ENCODE results near the gene CNN2. TPM values are rescaled to one million over a fixed set of nuclear protein-coding genes. Genes with fewer than 3 reads are reported as not detected.
A peak's percentile ranks its signal among the peaks of the same experiment; 100 is the strongest.

CNN2 gene
- total RNA-seq, 1 donor from 2014 or later: 94.0 TPM

DNA sequence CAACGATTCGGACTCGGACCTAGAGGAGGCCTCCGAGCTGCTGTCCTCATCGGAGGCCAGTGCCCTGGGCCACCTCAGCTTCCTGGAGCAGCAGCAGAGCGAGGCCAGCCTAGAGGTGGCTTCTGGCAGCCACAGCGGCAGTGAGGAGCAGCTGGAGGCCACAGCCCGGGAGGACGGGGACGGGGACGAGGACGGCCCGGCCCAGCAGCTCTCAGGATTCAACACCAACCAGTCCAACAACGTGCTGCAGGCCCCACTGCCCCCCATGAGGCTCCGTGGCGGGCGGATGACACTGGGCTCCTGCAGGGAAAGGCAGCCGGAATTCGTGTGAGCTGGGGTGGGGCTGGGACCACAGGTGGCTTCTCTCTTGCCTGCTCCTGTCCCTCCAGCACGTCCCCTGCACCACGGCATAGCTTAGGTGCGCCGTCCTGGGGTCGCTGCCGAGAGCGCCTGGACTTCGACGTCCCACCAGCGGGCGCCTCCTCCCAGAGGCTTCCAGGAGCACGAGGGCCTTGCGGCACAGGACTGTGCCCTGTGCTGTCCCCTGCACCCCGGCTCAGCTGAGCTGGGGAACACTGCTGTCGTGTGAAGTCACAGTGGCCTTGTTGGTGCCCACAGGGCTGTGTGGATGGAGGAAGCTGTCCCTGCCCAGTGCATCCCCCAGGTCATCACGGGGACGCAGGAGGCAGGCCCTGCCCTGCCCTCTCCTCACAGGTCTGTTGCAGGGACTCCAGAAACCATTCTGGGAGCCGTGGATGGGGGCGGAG lies 59.5 kb downstream of the CNN2 start:
- no peak for ATAC-seq
- peak; percentile 30 for DNase-seq
- intact Hi-C loops (cut with micrococcal nuclease): no loop called here

DNA sequence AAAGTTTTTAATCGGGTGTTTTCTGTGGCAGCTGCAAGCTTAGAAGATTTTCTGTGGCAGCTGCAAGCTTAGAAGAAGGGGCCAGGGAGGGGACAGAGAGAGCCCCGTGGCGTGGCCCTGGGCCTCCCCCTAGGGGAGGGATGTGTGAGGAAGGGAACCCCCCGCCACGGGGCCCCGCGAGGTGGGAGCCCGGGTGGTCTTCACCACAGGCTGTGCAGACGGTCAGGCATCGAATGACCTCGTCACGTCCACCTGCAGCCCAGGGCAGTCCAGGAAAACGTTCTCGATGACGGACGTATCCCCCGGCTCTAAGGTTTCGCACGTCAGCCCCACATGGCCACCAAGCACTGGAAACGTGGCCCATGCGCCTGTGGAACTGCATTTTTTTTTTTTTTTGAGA lies 60.2 kb downstream of the CNN2 start:
- ATAC-seq (no peak), DNase-seq (no peak)
- intact Hi-C loops (cut with micrococcal nuclease): no loop called here

DNA sequence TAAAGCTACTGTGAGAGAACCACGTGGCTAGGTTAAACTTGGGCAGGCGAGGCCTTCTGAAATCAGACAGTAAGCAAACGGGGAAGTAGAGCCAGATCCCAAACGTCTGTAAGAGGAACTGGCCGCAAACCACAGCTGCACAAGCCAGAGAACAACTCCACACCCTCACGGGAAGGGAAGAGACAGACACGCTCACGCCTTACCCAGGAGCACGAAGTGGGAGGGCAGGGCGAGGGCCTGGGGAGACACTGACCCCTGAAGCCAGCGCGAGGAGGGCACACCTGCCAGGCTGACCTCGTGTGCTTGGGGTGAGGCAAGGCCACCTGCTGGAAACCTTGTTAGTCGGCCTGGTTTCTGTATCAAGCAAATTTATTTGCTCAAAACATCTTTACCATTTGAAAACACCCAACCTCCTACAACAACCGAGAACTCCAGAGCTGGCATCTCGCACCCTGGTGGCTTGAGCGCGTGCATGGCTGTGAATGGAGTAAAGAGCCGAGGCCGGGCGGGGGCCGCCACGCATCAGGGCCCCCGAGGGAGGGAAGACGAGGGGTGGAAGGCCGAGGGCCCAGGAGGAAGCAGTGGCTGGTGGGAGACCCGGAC lies 61.5 kb downstream of the CNN2 start:
- ATAC-seq (peak; percentile 58), DNase-seq (peak; percentile 42)
- intact Hi-C loops (cut with micrococcal nuclease): no loop called here

DNA sequence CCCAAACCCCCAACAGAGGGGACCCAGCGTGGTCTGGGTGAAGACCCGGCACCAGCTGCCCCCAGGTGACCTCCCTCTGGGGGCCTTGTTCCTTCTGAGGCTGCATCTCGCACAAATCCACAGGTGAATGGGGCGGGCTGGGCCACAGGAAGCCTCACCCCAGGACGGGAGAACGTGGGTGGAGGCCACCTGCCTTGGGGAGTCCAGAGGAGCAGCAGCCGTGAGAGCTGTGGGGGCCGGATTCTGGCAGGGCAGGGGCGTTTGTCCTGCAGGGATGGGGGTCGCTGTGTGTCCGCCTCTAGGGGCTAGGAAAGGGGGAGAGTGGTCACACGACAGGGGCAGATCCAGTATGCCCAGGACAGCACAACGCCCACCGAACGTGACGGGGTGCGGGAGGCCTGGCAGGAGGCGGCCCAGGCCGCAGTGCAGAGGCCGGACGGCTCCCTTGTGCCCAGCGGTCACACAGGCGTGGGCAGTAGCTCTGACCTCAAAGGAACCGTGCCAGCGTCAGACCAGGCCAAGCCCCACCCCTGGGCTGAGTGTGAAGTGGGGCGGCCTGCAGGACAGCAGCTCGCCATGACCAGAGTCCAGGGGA lies 62.1 kb downstream of the CNN2 start:
- ATAC-seq (peak; percentile 46), DNase-seq (no peak)
- intact Hi-C loops (cut with micrococcal nuclease): no loop called here

Other genes starting within 250 kb of the CNN2 start
- gene PTBP1, start 229.2 kb upstream of the CNN2 start, total RNA-seq: 58.1 TPM
- not detected for gene PLPPR3, start 204.7 kb upstream of the CNN2 start, total RNA-seq
- gene AZU1, start 198.8 kb upstream of the CNN2 start, total RNA-seq: not detected
- not detected for gene PRTN3, start 185.6 kb upstream of the CNN2 start, total RNA-seq
- 1.5 TPM for gene ELANE, start 174.3 kb upstream of the CNN2 start, total RNA-seq
- gene CFD, start 166.9 kb upstream of the CNN2 start, total RNA-seq: 252 TPM
- 23.7 TPM for gene MED16, start 133.4 kb upstream of the CNN2 start, total RNA-seq
- not detected for gene RNU6-9, start 133.1 kb upstream of the CNN2 start, total RNA-seq
- 20.0 TPM for gene R3HDM4, start 113.4 kb upstream of the CNN2 start, total RNA-seq
- gene KISS1R, start 109.3 kb upstream of the CNN2 start, total RNA-seq: not detected
- gene ARID3A, start 100.6 kb upstream of the CNN2 start, total RNA-seq: 5.7 TPM
- 20.4 TPM for gene WDR18, start 42.3 kb upstream of the CNN2 start, total RNA-seq
- gene GRIN3B, start 26.2 kb upstream of the CNN2 start, total RNA-seq: not detected
- gene TMEM259, start 5.5 kb upstream of the CNN2 start, total RNA-seq: 122 TPM
- not detected for gene RNU6-2, start 5.1 kb upstream of the CNN2 start, total RNA-seq
- 9.4 TPM for gene ABCA7, start 13.5 kb downstream of the CNN2 start, total RNA-seq
- gene ARHGAP45, start 40.6 kb downstream of the CNN2 start, total RNA-seq: 6.0 TPM
- gene POLR2E, start 68.8 kb downstream of the CNN2 start, total RNA-seq: 148 TPM
- 337 TPM for gene GPX4, start 77.4 kb downstream of the CNN2 start, total RNA-seq
- gene SBNO2, start 147.7 kb downstream of the CNN2 start, total RNA-seq: 18.7 TPM
- 66.2 TPM for gene STK11, start 179.2 kb downstream of the CNN2 start, total RNA-seq
- gene CBARP, start 211.4 kb downstream of the CNN2 start, total RNA-seq: 1.2 TPM
- 686 TPM for gene ATP5F1D, start 215.1 kb downstream of the CNN2 start, total RNA-seq
- 59.7 TPM for gene MIDN, start 222.0 kb downstream of the CNN2 start, total RNA-seq
- gene CIRBP, start 242.7 kb downstream of the CNN2 start, total RNA-seq: 248 TPM
- gene FAM174C, start 248.9 kb downstream of the CNN2 start, total RNA-seq: 13.1 TPM